Left lung (tissue), 10 donors: ENCODE measurements around the gene C17orf67. TPM values are rescaled to one million over a fixed set of nuclear protein-coding genes. Genes with fewer than 3 reads are reported as not detected.
"Not testable (repeated sequence)": the region's sequence is repeated elsewhere in the genome, so short reads cannot be mapped to it uniquely, and the experiment has no call there.

Experiments
- ATAC-seq: fragments of 200-7000 bp; cut with Tn5 transposase; one replicate; pipeline ENCODE4 v1.9.1; 2020; ENCODE audit warnings: moderate library complexity
- DNase-seq, 4 donors: peaks; one replicate each; pipeline ENCODE4 v3.0.0-alpha.2; 2013 to 2020
- H3K27ac ChIP-seq, 2 donors: fragments of 200-600 bp; sonication (generic) in 1 of 2; one replicate each; pipeline versions ENCODE4 v1.5.0 to v1.8.0; 2020 to 2021
- H3K27me3 ChIP-seq, 2 donors: fragments of 200-600 bp; sonication (generic) in 1 of 2; one replicate each; pipeline versions ENCODE4 v1.5.0 to v1.8.0; 2020 to 2021
- H3K36me3 ChIP-seq, 2 donors: fragments of 200-600 bp; sonication (generic) in 1 of 2; one replicate each; pipeline versions ENCODE4 v1.5.0 to v1.8.0; 2020 to 2021
- H3K4me1 ChIP-seq, 2 donors: fragments of 200-600 bp; one replicate each; pipeline ENCODE4 v1.8.0; 2021
- H3K4me3 ChIP-seq, 2 donors: fragments of 200-600 bp; sonication (generic) in 1 of 2; one replicate each; pipeline versions ENCODE4 v1.5.0 to v1.8.0; 2020 to 2021; ENCODE audit warnings: mild to moderate bottlenecking in 1 of 2
- H3K9me3 ChIP-seq, 2 donors: fragments of 200-600 bp; sonication (generic) in 1 of 2; one replicate each; pipeline versions ENCODE4 v1.5.0 to v1.8.0; 2020 to 2021
- intact Hi-C, 2 donors: fragments of 100-400 bp; cut with DNase I; formaldehyde crosslinking; loops; one replicate each; pipeline versions ENCODE4 v1.11.2 to v1.14.2; 2022
- polyA plus RNA-seq, 6 donors: library from polyadenylated mRNA; unstranded; fragments of 120-200 nt; gene quantifications; one replicate each; pipeline ENCODE4 v1.2.1, GENCODE V29; 2013; ENCODE audit not compliant: insufficient read length in 6 of 6
- total RNA-seq, 2 donors: library from RNA; stranded (reverse); fragmentation: NEBNext Ultra II Directional; extraction: Animal tissue kit (Norgen Biotek cat#: 25700); gene quantifications; one replicate each; pipeline ENCODE4 v1.2.1, GENCODE V29; 2021
- TF ChIP-seq, protein P1 (sequence below), 2 donors: fragments of 200-600 bp; sonication (generic) in 1 of 2; IDR thresholded peaks; one replicate each; pipeline versions ENCODE4 v1.5.0 to v1.8.0; 2021; ENCODE audit warnings: antibody characterized with exemption in 2 of 2
- donor health status: DM: no; HTN: yes; CAD: no.
- donor health status: DM: no; HTN: no; CAD: no.

Gene C17orf67
- total and polyA plus RNA-seq, 8 donors, result 1.6 to 5.0 (median 3.5) TPM

DNA sequence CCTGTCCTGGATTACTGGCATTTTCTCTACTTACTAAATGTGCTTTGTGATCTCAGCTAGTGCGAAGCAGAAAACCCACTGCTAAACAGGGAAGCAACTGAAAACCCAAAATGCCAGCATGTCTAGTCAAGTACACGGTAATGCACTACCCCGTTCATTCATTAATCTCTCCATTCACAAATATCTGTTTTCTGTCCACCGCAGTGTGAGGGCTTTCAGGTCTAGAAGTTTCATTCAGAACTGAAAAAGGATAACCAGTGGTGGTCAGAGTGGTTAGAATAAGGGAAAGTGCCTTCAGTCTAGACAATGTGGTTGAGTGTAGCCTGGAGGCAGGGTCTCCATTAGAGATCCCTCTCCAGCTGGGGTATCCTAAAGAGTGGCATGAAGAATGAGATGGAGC, 68.3 kb downstream of the C17orf67 start:
- ATAC-seq, result no peak
- TF ChIP-seq, protein P1, sequence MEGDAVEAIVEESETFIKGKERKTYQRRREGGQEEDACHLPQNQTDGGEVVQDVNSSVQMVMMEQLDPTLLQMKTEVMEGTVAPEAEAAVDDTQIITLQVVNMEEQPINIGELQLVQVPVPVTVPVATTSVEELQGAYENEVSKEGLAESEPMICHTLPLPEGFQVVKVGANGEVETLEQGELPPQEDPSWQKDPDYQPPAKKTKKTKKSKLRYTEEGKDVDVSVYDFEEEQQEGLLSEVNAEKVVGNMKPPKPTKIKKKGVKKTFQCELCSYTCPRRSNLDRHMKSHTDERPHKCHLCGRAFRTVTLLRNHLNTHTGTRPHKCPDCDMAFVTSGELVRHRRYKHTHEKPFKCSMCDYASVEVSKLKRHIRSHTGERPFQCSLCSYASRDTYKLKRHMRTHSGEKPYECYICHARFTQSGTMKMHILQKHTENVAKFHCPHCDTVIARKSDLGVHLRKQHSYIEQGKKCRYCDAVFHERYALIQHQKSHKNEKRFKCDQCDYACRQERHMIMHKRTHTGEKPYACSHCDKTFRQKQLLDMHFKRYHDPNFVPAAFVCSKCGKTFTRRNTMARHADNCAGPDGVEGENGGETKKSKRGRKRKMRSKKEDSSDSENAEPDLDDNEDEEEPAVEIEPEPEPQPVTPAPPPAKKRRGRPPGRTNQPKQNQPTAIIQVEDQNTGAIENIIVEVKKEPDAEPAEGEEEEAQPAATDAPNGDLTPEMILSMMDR (IDR thresholded peaks at IDR 0.05), result no peak
- Histone ChIP-seq H3K36me3 (no peaks in the 10 kb centered on the region), H3K9me3 (no peaks in the 10 kb centered on the region), H3K4me3 (no peak overlapping the region), H3K27me3 (no peaks in the 10 kb centered on the region), H3K27ac (no peak overlapping the region), H3K4me1 (no peaks in the 10 kb centered on the region)
- no peak for DNase-seq
- intact Hi-C loops, result no loop called here

DNA sequence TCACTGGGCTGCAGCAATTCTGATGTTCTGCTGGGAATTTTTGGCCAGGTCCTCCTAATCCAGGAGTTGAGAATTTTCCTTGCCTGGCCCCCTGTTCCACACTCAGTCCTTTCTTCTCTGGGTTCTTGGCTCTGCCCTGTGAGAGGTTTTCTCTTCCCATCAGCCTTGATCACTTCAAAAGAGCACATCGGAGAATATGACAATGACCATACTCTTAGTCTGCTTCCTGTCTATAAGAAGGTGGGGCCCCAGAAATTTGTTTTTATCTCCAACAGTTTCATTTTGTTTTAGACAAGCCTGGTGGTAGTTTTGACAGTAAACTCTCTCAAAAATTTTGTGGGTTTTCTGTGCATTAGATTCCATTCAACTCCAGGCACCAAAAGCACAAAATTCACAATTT, 70.7 kb downstream of the C17orf67 start:
- no peaks in the 10 kb centered on the region for H3K36me3 ChIP-seq
- H3K4me1 ChIP-seq, result no peaks in the 10 kb centered on the region
- no peaks in the 10 kb centered on the region for H3K27me3 ChIP-seq
- TF ChIP-seq, protein P1 (IDR thresholded peaks at IDR 0.05), result no peak
- no peaks in the 10 kb centered on the region for H3K9me3 ChIP-seq
- intact Hi-C loops, result no loop called here
- no peak overlapping the region for H3K27ac ChIP-seq
- H3K4me3 ChIP-seq, result no peak overlapping the region
- no peak for ATAC-seq
- DNase-seq, result no peak

DNA sequence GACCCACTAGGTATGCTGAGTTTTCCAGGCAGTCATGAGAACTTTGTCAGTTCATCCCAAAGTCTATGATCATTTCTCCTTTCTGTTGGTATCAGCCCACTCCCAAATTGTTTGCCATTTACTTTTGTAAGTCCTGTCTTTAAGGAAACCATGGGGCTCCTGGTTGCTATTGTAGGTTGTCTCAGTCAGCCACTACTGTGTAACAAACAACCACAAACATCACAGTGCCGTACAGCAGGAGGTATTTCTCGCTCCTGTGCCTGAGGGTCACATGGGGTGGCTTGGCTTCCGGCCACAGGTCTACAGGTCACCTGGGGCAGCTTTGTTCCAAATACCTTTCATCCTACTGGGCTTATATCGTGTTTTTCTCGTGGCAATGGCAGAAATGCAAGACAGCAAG, 71.6 kb downstream of the C17orf67 start:
- TF ChIP-seq, protein P1 (IDR thresholded peaks at IDR 0.05), result no peak
- no peaks in the 10 kb centered on the region for H3K36me3 ChIP-seq
- no peak for ATAC-seq
- no peaks in the 10 kb centered on the region for H3K27me3 ChIP-seq
- DNase-seq, result no peak
- no peak overlapping the region for H3K27ac ChIP-seq
- no peaks in the 10 kb centered on the region for H3K4me1 ChIP-seq
- no peaks in the 10 kb centered on the region for H3K9me3 ChIP-seq
- no peak overlapping the region for H3K4me3 ChIP-seq
- intact Hi-C loops, result no loop called here

DNA sequence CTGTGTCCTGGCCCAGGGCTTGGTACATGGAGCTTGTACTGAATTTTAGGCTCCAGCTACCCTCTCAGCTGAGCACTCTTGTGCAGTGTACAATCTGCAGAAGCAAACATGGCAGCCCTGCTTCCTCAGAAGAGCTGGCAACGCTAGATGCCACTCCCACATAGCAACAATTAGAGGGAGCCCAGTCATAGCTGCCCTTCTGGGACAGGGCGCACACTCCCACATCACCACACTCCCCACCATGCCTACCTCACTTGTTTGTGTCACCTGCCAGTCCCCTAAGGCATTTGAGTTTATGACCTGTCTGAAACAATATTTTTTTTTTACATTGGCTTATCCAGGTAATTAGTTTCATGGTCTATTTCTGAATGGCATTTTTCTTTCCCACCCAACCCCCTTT, 72.3 kb downstream of the C17orf67 start:
- Histone ChIP-seq H3K9me3 (no peaks in the 10 kb centered on the region), H3K4me3 (no peak overlapping the region), H3K36me3 (no peaks in the 10 kb centered on the region), H3K27me3 (no peaks in the 10 kb centered on the region), H3K4me1 (no peaks in the 10 kb centered on the region), H3K27ac (no peak overlapping the region)
- TF ChIP-seq, protein P1 (IDR thresholded peaks at IDR 0.05), result no peak
- ATAC-seq (no peak), DNase-seq (no peak)
- intact Hi-C loops, result no loop called here

DNA sequence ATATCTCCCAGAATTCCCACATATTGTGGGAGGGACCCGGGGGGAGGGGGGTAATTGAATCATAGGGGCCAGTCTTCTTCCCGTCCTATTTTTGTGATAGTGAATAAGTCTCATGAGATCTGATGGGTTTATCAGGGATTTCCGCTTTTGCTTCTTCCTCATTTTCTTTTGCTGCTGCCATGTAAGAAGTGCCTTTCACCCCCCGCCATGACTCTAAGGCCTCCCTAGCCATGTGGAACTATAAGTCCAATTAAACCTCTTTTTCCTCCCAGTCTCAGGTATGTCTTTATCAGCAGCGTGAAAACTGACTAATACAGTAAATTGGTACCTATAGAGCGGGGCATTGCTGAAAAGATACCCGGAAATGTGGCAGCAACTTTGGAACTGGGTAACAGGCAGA, 76.1 kb downstream of the C17orf67 start:
- DNase-seq, intact Hi-C loops, H3K27me3 ChIP-seq, H3K4me1 ChIP-seq, ATAC-seq, H3K36me3 ChIP-seq, H3K27ac ChIP-seq, H3K4me3 ChIP-seq, H3K9me3 ChIP-seq: not testable (repeated sequence)

DNA sequence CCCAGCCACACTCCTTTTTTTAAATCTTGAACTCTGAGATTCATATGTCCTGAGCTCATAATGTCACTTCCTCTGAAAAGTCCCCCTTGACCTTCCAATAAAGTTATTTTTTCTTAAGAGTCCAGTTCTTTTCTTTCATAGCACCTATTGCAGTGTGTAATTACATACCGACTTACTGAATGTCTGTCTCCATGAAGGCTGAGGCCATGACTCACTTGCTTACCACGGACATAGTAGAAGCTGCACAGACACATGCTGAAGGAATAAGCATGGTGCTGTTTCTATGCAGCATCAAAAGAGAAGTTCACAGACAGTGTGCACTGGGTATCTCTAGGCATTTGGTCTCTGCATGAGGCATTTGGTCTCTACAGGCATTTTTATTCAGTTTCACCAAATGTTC, 77.2 kb downstream of the C17orf67 start:
- Histone ChIP-seq H3K27me3 (no peaks in the 10 kb centered on the region), H3K4me1 (peaks cover 0 to 4% of the 10 kb centered on the region in 2 donors), H3K27ac (no peak overlapping the region), H3K36me3 (no peaks in the 10 kb centered on the region), H3K9me3 (no peaks in the 10 kb centered on the region), H3K4me3 (no peak overlapping the region)
- intact Hi-C loops, result no loop called here
- TF ChIP-seq, protein P1 (IDR thresholded peaks at IDR 0.05), result no peak
- ATAC-seq (no peak), DNase-seq (no peak)
